GM10266 (cell line): Measurements from ENCODE around the gene RNF11.

Experiments
- DNase-seq: peaks from one replicate; pipeline ENCODE4 v3.0.0; 2012; ENCODE audit errors: extremely low spot score
- CTCF ChIP-seq: IDR thresholded peaks from 2 replicates; pipeline ENCODE4 v1.5.1; 2012; ENCODE audit warnings: mild to moderate bottlenecking, low read depth; ENCODE audit not compliant: control insufficient read depth, insufficient read depth; ENCODE audit errors: missing control alignments

RNF11 gene

DNA sequence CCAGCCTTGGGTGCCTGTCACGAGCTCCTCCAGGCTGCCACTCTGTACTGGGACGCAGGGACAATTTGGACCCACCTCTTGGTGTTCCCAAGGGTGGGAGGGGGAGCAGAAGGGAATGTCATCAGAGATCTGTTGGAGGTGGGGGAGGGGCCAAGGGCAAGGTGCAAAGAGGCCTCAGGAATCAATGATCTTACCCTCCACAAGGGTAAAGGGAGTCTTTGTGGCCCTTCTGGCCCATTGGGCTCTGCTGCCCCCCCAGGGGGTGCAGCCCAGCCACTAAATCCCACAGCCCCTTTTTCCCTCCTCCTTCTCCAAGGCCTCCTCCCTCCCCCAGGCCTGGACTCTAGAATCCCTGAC lies 85.8 kb downstream of the RNF11 start:
- TF ChIP-seq CTCF = no peak

GRCh38 chr1:51322417-51323101 lies 86.5 kb downstream of the RNF11 start:
- no peak for DNase-seq
- TF ChIP-seq CTCF = no peak

More for the DNA sequence above, 85.8 kb downstream of the RNF11 start:
- no peak for DNase-seq
